ENCODE results near the gene FRMPD4. TPM values are rescaled to one million over a fixed set of nuclear protein-coding genes. Genes with fewer than 3 reads are reported as not detected.

The FRMPD4 gene
- total RNA-seq, 1 experiment from 2014 or later: 0.24 TPM

DNA sequence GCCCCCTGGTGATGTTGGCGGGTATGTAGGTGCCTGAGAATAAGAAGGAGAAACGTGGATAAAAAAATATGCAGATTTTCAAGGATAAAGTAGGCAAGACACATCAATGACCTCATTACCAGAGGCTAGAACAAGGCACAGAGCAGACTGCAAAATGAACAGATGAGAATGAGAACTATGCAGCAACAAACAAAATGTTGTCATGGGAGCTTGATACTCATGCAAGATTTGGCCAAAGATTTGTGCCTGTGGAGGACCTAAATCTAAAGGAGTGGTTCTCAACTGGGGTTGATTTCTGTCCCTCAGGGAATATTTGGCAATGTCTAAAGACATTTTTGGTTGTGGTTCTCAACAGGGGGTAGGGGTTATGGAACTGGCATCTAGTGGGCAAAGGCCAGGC lies 177.3 kb downstream of the FRMPD4 start:
- H2BK120ac ChIP-seq (ENCODE audit: low read depth, low read length, poor library complexity, severe bottlenecking): no peak overlapping the region
- no peaks in the 10 kb centered on the region for H3K27me3 ChIP-seq (ENCODE audit: insufficient read depth, low read length)
- H3K18ac ChIP-seq (ENCODE audit: insufficient read length, low read depth, low read length): no peak overlapping the region
- H4K5ac ChIP-seq (ENCODE audit: insufficient read length, low read depth, low read length): no peak overlapping the region
- peaks cover 8% of the 10 kb centered on the region for H3K9me3 ChIP-seq (ENCODE audit: control insufficient read depth, low read depth, low read length)
- H2AK5ac ChIP-seq (ENCODE audit: insufficient read length, low read length): no peak overlapping the region
- no peak overlapping the region for H2BK15ac ChIP-seq (ENCODE audit: low read depth, low read length)
- no peak overlapping the region for H2BK12ac ChIP-seq (ENCODE audit: insufficient read length, low read depth, low read length)
- H3K4ac ChIP-seq (ENCODE audit: low read depth, low read length): no peak overlapping the region
- TF ChIP-seq, protein P1, sequence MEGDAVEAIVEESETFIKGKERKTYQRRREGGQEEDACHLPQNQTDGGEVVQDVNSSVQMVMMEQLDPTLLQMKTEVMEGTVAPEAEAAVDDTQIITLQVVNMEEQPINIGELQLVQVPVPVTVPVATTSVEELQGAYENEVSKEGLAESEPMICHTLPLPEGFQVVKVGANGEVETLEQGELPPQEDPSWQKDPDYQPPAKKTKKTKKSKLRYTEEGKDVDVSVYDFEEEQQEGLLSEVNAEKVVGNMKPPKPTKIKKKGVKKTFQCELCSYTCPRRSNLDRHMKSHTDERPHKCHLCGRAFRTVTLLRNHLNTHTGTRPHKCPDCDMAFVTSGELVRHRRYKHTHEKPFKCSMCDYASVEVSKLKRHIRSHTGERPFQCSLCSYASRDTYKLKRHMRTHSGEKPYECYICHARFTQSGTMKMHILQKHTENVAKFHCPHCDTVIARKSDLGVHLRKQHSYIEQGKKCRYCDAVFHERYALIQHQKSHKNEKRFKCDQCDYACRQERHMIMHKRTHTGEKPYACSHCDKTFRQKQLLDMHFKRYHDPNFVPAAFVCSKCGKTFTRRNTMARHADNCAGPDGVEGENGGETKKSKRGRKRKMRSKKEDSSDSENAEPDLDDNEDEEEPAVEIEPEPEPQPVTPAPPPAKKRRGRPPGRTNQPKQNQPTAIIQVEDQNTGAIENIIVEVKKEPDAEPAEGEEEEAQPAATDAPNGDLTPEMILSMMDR (conservative IDR thresholded peaks at IDR 0.05): no peak
- no peak overlapping the region for H3K23ac ChIP-seq (ENCODE audit: insufficient read length, low read depth, low read length)
- no peak overlapping the region for H3K4me2 ChIP-seq (ENCODE audit: insufficient read depth, insufficient read length, low read length)
- H2BK5ac ChIP-seq (ENCODE audit: insufficient read length, low read length): no peak overlapping the region
- peaks cover 5% of the 10 kb centered on the region; the same call in 1 of the 2 replicates for H3K4me1 ChIP-seq (ENCODE audit: insufficient read depth, low read length)
- no peak overlapping the region for H3K27ac ChIP-seq (ENCODE audit: insufficient read length, low read depth, low read length)
- H2AFZ ChIP-seq (ENCODE audit: low read length): no peak overlapping the region
- no CpG with 5 or more reads among the region's 2 CpGs for WGBS (ENCODE audit: extremely low coverage, insufficient read length, low lambda C conversion rate)
- H3K79me1 ChIP-seq (ENCODE audit: insufficient read depth, low read depth, low read length, poor library complexity, severe bottlenecking): no peaks in the 10 kb centered on the region
- no peaks in the 10 kb centered on the region for H3K23me2 ChIP-seq (ENCODE audit: insufficient read length, low read depth, low read length, poor library complexity, severe bottlenecking)
- H2BK20ac ChIP-seq (ENCODE audit: low read depth, low read length, poor library complexity, severe bottlenecking): no peak overlapping the region
- H3K9ac ChIP-seq (ENCODE audit: extremely low read depth, insufficient read length, low read length): no peak overlapping the region
- Mint-ChIP-seq H3K27me3 (ENCODE audit: low read depth) (no peaks in the 10 kb centered on the region; the same call in 1 of the 2 replicates), H3K4me1 (peaks cover 16 to 21% of the 10 kb centered on the region in 2 experiments), H3K36me3 (ENCODE audit: insufficient read depth in 1 of 3, low read depth in 3 of 3) (peaks cover 3 to 10% (median 5%) of the 10 kb centered on the region in 3 experiments; a peak in 4 of 7 replicates), H3K9me3 (peaks cover 54 to 57% of the 10 kb centered on the region in 2 experiments), H3K4me3 (no peak overlapping the region), H3K27ac (no peak overlapping the region)
- H3K79me2 ChIP-seq (ENCODE audit: insufficient read depth, low read length): no peaks in the 10 kb centered on the region
- H3K56ac ChIP-seq (ENCODE audit: insufficient read length, low read depth, low read length): no peak overlapping the region
- H4K91ac ChIP-seq (ENCODE audit: insufficient read length, low read depth, low read length): no peak overlapping the region
- H3K14ac ChIP-seq (ENCODE audit: insufficient read depth, low read length): no peak overlapping the region
- H3T11ph ChIP-seq (ENCODE audit: low read length): no peak overlapping the region
- H4K20me1 ChIP-seq (ENCODE audit: control insufficient read depth, insufficient read depth, insufficient read length): no peaks in the 10 kb centered on the region
- H4K8ac ChIP-seq (replicated peaks; ENCODE audit: insufficient read length, low read depth, low read length): no peak overlapping the region
- DNase-seq: no peak

All from H9 (cell line).